IPS-NIHi7 (cell line): Measurements from ENCODE around the gene MYL7.
"Not testable (repeated sequence)": the region's sequence is repeated elsewhere in the genome, so short reads cannot be mapped to it uniquely, and the experiment has no call there.

Source experiments
- DNase-seq: peaks from one replicate; pipeline ENCODE4 v3.0.0; 2012; ENCODE audit warnings: mixed read lengths; ENCODE audit errors: extremely low spot score

MYL7 gene

DNA sequence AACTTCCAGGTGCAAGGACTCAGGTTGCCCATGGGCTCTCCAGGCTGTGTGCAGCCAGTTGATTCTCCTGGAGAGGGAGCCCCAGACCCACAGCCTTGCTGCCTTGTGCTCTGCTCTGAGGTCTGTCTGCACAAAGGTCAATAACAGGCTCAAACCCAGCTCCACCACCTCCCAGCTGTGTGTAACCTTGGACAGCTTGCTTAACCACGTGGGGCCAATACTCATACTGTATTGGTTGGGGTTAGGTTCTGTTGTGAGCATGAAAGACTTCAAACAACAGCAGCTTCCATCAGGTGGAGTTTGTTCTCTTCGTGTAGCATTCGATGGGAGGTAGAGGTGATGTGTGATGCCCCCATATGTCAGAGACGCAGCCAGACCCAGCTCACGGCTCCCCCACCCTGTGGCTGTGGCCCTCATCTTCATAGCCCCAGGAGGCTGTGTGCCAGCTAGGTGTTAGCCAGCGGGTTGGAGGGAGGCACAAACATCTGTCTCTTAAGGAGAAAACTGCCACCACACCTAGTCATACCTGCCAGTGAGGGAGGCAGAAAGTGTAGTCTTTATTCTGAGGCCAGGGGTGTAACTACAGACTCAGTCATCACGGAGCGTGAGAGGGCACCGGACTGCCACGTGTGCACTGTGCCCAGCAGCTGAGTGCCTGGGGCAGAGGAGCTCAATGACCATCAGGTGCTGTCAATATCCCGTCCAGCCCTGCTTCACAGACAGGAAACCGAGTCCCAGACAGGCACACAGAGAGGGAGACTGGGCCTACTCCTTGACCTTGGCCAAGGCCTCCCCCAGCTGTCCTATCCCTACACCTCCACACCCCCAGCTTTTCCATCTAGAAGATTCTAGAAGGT, 9.7 kb downstream of the MYL7 start:
- peak; percentile 67 for DNase-seq

DNA sequence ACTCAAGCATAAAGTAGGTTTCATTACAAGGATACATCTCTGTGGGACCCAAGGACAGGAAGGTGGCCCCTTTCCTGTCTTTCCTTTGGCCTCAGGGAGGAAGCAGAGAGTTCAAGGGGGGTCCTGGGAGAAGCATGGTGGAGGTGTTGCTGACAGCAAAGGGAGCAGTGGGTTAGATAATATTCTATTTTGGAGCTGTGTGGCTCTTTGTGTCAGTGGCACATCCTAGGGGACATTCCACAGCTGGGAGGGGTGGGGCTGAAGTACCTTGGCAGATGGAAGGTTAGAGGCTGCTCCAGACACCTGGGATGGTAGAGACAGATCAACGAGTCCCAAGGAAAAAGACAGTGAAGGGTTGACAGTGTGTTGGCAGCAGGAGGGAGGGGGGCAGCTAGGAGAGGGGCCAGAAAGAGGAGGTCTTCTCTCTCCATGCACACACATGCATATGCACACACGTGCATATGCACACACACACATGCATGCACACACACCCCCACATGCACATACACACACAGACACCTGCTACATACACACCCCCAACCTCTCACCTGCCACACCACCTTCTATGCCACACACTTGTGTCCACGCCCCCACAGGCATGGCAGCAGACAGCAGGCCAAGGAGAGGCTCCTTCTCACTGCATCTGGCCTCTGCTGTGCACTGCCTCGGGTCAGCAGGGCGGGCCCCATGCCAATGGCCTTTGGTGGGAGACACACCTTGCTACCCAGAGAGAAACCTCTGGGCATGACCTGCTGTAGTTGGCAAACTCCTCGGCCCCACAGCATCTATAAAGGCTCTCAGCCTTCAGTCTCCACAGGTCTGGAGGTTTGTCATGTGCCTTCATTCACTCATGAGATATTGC, 12.2 kb downstream of the MYL7 start:
- DNase-seq: no peak

DNA sequence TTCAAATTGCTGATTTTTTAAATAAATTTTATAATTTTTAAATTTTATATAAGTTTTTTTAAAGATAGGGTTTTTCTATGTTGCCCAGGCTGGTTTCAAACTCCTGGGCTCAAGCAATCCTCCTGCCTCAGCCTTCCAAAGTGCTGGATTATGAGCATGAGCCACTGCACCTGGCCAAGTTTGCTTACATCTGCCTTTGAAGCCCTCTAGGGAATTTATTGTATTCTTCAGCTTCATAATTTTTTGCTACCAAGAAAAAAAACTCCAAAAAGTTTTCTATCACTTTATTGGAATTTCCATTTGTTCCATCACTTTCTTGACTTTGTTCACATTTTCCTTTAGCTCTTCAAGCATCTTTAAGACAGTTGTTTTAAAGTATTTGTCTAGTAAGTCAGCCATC, 14.0 kb downstream of the MYL7 start:
- DNase-seq: no peak

DNA sequence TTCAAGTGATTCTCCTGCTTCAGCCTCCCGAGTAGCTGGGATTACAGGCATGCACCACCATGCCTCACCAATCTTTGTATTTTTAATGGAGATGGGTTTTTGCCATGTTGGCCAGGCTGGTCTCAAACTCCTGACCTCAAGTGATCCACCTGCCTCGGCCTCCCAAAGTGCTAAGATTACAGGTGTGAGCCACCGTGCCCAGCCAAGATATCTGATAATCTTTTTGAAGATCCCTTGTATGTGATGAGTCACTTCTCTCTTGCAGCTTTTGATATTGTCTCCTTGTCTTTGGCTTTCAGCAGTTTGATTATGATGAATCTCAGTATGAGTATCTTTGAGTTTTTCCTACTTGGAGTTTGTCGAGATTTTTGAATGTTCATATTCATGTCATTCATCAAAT, 14.6 kb downstream of the MYL7 start:
- not testable (repeated sequence) for DNase-seq

DNA sequence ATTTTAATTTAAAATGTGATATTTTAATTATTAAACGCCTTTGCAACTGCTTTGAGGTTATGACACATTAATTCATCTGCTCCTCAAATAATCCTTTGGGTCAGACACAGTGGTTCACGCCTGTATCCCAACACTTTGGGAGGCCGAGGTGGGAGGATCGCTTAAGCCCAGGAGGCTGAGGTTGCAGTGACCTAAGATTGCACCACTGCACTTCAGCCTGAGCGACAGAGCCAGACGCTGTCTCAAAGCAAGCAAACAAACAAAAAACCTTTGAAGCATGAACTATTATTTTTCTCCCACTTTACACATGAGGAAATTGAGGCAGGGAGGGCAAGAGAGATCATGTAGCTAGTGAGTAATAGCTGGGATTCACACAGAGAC, 16.3 kb downstream of the MYL7 start:
- DNase-seq: no peak

DNA sequence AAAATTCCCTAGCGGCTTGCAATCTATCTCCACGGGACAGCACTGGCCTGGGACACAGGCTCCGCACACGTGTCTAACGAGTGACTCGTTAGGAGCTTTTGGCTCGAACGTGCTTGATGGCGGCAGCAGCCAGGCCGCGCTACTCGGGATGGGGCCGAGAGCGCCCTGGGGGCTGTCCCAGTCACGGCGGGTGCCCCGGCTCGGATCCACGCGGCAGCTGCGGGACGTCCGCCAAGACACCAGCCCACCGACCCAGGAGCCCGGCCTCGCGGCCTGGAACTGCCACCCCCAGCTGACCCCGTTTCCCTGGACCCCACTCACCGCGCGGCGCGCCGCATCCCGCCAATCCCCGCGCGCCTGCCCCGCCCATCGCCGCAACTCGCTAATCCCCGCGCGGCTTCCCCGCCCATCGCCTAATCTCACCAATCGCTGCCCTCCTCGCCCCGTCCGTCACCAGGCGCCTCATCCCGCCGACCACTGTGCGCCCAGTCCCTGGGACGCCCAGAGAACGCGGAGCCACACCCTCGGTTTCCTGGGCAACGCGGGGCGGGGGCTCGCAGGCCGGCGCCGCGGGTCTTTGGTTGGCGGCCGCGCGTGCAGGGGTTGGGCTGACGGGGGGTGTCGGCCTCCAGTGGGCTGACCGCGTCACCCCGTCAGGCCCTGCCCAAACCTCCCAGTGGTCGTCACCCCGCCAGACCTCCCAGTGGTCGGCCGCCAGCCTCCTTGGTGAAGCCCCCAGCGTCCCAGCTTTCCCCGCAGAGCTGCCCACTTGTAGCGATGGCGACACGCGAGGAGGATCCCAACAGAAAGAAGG, 17.7 kb downstream of the MYL7 start, which contains the start of gene POLD2:
TSS of gene POLD2 (minus strand) at position 359 of the 814 bp plus-strand sequence. CDS start 1,495 bp downstream, outside the sequence.
- peak; percentile 100 for DNase-seq

DNA sequence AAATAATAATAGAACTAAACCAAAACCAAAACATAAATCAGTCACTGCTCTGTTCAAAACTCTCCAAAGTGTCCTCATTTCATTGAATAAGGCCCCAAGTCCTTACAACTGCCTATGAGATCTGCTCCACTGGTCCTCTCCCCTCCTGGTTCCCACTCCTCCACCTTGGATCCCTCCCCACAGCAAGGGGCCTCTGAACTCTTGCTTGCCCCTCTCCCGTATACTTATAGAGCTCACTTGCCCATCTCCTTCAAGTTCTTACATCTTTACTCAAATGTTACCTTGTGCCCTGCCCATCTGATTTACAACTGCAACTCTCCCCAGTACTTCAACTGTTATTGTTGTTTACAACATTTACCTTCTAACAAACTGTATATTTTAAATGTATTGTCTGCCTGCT, 18.6 kb downstream of the MYL7 start:
- DNase-seq: no peak

DNA sequence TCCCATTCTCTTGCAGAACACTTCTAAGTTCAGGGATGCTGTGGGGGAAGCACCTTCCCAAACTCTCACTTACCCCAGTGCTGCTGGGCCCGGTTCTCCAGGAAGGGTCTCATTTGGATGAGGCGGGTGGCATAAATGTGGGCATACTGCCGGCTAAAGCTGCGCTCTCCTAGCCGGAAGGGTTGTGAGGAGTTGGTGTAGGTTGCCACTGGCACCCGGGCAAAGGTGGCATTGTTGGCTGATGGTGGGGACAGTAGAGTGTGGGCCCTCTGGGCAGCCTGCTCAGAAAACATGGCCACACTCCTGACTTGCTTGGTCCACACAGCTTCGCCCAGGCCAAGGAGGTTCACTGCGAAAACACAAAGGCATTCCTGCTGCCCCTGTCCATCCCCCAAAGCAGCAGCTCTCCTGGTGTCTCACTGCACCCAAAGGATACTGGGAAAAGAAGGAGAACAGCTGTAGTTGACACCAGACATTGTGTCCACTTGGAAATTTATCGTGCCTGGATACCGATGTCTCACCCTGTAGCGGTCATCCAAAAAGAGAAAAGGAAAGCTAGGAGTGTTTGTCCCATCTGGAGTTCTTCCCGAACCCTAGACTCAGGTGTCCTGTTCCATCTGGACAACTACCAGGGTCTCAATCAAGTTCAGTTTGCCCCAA, 19.2 kb downstream of the MYL7 start:
- no peak for DNase-seq

DNA sequence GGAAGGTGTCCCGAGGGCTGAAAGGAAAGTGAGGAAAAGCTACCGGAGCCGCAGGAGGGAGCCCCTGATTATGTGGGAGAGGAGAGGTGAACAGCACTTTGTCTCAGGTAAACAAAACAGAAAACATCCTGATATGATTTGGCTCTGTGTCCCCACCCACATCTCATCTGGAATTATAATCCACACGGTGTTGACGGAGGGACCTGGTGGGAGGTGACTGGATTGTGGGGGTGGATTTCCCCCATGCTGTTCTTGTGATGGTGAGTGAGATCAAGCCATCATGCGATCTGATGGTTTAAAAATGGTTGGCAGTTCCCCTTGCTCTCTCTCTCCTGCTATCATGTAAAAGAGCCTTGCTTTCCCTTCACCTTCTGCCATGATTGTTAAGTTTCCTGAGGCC, 20.7 kb downstream of the MYL7 start:
- no peak for DNase-seq

DNA sequence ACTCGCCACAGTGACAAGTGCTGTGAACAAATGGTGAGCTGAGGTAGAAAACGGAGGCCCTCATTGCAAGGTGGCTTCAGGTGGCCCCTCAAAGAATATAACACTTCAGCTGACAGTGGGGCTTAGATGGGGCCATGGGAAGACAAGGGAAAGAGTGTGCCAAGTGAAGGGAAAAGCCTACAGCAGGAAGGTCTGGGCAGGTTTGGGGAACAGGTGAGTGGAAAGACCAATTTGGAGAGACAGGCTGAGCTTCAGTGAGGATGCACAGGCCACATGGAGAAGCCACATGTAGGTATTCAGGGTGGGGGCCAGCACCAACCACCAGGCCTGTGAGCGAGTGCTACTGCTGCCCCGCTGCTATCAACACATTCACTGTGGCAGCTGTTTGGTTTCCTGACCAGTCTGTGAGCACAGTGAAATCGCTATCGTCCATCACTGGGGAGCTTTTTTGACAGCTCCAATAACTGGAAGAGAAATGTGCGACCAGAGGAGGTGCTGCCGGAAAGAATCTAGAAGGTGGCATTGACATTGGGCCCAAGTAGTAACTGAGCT, 21.2 kb downstream of the MYL7 start:
- DNase-seq: no peak

DNA sequence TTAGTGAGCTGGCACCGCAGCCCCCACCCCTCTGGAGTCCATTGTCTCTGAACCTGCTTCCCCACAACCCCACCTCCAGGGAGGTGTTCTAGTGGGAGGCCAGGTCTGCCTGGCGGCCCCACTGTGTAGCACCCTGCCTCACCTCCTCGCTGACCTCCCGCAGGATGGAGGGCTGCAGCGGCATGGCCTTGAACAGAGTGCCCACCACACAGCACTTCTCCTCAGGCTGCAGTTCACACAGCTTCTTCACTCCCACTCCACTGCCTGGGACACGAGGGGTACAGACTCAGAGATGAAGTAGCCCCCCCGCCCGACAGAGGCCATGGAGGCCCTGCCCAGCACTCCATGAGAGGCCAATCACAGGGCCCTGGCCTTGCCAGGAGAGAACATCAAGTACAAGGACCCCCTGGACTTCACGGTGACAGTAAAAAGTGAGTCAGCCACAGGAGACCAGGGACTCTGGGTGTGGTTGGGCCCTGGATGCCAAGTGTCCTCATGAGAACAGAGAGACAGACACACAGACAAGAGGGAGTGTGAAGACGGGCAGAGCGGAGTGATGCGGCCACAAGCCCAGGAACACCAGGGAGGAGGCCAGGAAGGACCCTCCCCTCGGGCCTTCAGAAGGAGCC, 23.2 kb downstream of the MYL7 start:
- no peak for DNase-seq

DNA sequence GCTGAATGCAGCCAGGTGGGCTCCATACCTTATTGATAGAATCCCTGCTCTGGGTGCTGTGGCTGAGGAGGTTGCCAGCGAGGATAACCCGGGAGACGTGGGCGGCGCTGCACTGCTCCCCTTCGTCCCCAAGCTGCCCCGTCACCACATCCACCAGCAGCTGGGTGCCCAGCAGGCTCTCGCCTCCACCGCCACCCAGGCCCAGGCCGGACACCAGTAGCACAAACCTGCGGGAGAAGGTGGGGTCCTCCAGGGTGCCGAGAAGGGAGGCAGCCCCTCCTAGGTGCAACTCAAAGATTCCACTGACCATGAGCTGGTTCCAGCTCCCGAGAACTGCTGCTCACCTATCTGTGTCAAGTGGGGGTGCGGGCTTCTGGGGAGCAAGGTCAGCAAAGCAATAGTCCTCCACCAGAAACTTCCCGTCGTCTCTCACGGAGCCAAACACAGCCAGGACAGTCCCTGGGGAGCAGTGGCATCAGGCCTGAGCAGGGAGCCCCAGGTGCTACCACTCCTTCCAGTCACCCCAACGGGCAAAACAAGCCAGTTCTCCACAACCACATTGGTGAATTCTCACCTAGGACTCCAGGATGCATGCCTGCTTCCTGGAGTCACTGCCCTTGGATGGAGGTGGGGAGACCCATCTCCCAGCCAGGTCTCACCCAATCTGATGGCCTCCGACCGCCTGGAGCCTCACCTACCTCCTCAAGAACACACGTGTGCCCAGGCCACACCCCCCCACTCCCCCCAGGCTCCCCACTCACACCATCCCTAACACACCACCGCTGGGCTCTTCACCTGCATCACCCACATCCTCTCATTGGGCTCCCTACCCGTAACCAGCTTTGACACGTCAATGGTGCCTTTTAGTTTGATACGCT, 24.1 kb downstream of the MYL7 start:
- no peak for DNase-seq

DNA sequence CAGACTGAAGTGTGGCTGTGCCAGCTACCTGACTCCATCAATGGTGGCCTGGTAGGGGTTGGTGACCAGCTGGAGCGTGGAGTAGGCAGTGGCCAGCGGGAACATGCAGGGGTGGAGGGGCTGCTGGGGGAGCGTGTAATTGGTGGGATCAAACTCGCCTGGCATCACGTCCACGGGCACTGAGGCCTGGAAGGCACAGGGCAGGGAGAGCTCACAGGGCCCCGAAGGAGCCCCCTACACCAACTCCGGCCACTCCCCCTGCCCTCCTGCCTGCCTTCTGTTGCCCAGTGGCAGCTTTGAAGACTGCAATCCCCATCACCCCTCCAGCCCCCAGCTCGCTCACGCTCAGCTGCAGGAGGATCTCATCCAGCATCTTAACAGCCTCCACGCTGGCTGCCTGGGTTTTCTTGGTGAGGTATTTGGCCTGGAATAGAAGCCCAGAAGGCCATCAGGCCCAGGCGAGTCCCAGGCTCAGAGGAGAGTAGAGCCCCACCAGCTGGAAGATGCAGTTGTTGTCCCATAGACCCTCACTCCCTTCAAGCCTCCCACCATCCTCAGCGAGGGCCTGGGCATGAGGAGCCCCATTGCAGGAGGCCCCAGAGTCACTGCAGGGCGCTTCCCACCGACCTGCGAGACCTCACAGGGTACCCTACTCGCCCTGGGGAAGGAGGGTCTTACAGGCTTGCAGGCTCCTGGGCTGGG, 24.9 kb downstream of the MYL7 start:
- no peak for DNase-seq

DNA sequence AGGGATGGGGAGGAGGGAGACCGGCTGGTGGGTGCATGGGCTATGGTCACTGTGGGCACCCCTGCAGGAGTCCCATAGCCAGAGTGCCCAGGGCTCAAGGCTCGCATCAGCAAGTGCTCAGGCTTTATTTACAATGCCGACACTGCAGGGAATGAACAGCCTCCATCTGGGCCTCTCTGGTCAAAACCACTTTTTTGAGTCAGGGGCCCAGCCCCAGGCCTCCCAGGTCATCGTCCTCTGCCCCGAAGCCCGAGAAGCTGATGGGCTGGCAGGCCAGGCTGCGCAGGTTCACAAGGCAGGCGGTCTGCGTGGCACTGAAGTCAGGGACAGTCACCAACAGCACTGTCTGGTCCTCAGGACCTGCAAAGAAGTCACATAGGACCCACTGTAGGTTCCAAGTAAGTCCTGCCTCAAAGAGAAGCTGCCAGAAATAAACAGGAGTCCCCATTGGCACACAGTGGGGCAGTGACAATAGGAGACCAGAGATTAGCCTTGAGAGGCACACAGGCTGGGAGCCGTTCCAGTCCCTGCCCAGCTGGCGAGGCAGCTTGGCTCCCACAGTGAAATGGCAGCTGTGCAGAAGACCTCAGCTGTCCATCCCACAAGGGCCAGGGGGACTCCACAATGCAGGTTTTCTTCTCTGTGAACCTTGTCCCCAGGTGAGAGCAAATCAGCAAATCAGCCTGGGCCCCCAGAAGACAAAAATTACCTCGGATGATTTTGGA, 26.4 kb downstream of the MYL7 start:
- no peak for DNase-seq

DNA sequence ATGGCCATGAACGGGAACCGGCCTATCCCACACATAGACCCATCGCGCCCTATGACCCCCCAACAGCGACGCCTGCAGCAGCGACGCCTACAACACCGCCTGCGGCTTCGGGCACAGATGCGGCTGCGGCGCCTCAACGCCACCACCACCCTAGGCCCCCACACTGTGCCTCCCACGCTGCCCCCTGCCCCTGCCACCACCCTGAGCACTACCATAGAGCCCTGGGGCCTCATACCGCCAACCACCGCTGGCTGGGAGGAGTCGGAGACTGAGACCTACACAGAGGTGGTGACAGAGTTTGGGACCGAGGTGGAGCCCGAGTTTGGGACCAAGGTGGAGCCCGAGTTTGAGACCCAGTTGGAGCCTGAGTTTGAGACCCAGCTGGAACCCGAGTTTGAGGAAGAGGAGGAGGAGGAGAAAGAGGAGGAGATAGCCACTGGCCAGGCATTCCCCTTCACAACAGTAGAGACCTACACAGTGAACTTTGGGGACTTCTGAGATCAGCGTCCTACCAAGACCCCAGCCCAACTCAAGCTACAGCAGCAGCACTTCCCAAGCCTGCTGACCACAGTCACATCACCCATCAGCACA, 27.3 kb downstream of the MYL7 start:
- no peak for DNase-seq

DNA sequence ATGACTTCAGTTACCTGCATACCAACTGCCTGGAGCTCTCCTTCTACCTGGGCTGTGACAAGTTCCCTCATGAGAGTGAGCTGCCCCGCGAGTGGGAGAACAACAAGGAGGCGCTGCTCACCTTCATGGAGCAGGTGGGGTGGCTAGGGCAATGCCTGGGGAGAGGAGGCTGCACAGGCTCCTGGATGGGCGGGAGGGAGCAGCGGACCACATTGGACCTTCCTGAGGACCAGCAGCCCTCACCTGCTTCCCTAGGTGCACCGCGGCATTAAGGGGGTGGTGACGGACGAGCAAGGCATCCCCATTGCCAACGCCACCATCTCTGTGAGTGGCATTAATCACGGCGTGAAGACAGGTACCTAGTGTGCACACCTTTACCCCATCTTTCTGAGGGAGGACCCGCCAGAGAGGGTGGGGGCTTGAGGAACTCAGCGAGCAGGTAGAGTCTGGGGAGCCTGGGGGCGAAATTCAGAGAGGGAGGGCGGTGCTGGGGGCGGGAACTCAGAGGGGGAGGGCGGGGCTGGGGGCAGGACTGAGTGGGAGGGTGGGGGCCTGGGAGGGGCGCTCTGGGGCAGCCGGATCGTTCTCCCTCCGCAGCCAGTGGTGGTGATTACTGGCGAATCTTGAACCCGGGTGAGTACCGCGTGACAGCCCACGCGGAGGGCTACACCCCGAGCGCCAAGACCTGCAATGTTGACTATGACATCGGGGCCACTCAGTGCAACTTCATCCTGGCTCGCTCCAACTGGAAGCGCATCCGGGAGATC, 28.0 kb downstream of the MYL7 start:
- peak; percentile 35 for DNase-seq
